ENCODE results near the gene KDM7A. TPM values are rescaled to one million over a fixed set of nuclear protein-coding genes. Genes with fewer than 3 reads are reported as not detected.

The KDM7A gene
- total and polyA plus RNA-seq, 9 of the 15 experiments (the other 6 are each of a cell fraction or from before 2014, with no cell fraction given): 0.90 to 8.4 (median 7.0) TPM

- peak; percentile 59 for TF ChIP-seq MEIS2 (IDR thresholded peaks at IDR 0.05; ENCODE audit: partially characterized antibody)
- TF ChIP-seq SPI1 (IDR thresholded peaks at IDR 0.05; ENCODE audit: borderline replicate concordance, low read depth, low read length): peak; percentile 45; the same call in 1 of the 2 replicates
- peak; percentile 51 to 72; a peak in 2 of 4 replicates for TF ChIP-seq SIN3A (IDR thresholded peaks at IDR 0.05; ENCODE audit: borderline replicate concordance in 2 of 2, control insufficient read depth in 1 of 2, low read depth in 2 of 2, low read length in 2 of 2)
- TF ChIP-seq, protein P1, sequence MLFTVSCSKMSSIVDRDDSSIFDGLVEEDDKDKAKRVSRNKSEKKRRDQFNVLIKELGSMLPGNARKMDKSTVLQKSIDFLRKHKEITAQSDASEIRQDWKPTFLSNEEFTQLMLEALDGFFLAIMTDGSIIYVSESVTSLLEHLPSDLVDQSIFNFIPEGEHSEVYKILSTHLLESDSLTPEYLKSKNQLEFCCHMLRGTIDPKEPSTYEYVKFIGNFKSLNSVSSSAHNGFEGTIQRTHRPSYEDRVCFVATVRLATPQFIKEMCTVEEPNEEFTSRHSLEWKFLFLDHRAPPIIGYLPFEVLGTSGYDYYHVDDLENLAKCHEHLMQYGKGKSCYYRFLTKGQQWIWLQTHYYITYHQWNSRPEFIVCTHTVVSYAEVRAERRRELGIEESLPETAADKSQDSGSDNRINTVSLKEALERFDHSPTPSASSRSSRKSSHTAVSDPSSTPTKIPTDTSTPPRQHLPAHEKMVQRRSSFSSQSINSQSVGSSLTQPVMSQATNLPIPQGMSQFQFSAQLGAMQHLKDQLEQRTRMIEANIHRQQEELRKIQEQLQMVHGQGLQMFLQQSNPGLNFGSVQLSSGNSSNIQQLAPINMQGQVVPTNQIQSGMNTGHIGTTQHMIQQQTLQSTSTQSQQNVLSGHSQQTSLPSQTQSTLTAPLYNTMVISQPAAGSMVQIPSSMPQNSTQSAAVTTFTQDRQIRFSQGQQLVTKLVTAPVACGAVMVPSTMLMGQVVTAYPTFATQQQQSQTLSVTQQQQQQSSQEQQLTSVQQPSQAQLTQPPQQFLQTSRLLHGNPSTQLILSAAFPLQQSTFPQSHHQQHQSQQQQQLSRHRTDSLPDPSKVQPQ (CRISPR knock-in tag; IDR thresholded peaks at IDR 0.05; ENCODE audit: borderline replicate concordance): no peak
- no peak for TF ChIP-seq HDGF (IDR thresholded peaks at IDR 0.05)
- no peak; the same call in 1 of the 2 replicates for TF ChIP-seq TRIM28 (IDR thresholded peaks at IDR 0.05)
Measured at GRCh38 chr7:140176811-140177702, at the start of gene KDM7A (continued).

Data from K562 (cell line).